B cell (primary cell): ENCODE data around the gene MET. TPM values are rescaled to one million over a fixed set of nuclear protein-coding genes. Genes with fewer than 3 reads are reported as not detected.

ENCODE experiments used
- ATAC-seq: fragments of 200-7000 bp; cut with Tn5 transposase; one replicate; pipeline ENCODE4 v1.10.0; 2021; ENCODE audit warnings: low read depth, mild to moderate bottlenecking, moderate number of reproducible peaks, moderate library complexity
- CTCF ChIA-PET: fragments of 350-600 bp; sonication (Branson Sonifier 250); formaldehyde crosslinking; loops from one replicate; lab custom pipeline; 2021; ENCODE audit warnings: antibody characterized with exemption, inconsistent platforms; lab: Charles Lee
- POLR2A ChIA-PET: fragments of 350-600 bp; sonication (Branson Sonifier 250); formaldehyde crosslinking; loops from one replicate; lab custom pipeline; 2021; ENCODE audit warnings: antibody characterized with exemption; lab: Charles Lee
- DNase-seq: peaks from one replicate; pipeline ENCODE4 v3.0.0; 2013
- H2AFZ ChIP-seq: 2 replicates; pipeline ENCODE4 v1.6.1; 2012; ENCODE audit warnings: mild to moderate bottlenecking, low read depth, low read length; ENCODE audit not compliant: insufficient read depth, poor library complexity, severe bottlenecking
- H3K27ac ChIP-seq, 2 donors: 1 replicate in 1 of 2; 2 replicates in 1 of 2; pipeline ENCODE4 v1.5.1; 2012 to 2013; ENCODE audit warnings: low read length in 2 of 2, mild to moderate bottlenecking in 2 of 2, moderate library complexity in 1 of 2
- H3K27me3 ChIP-seq, 4 experiments: fragments of 200-600 bp in 1 of 4; sonication (generic) in 1 of 4; replicated peaks in 1 of 4; 1 replicate in 2 of 4; 2 replicates in 2 of 4; pipeline versions ENCODE4 v1.6.1 to v1.7.0; 2013 to 2016; ENCODE audit warnings: low read length in 3 of 4, mild to moderate bottlenecking in 2 of 4, mixed read lengths in 1 of 4, moderate library complexity in 1 of 4; ENCODE audit not compliant: insufficient read depth in 4 of 4, control insufficient read depth in 3 of 4; ENCODE audit errors: control extremely low read depth in 1 of 4
- H3K36me3 ChIP-seq, 2 experiments: replicated peaks in 1 of 2; 1 replicate in 1 of 2; 2 replicates in 1 of 2; pipeline versions ENCODE4 v1.6.1 to v1.7.1; 2013; ENCODE audit warnings: low read length in 1 of 2; ENCODE audit not compliant: insufficient read depth in 2 of 2, control insufficient read depth in 1 of 2; ENCODE audit errors: control extremely low read depth in 1 of 2, extremely low read depth in 1 of 2
- H3K4me1 ChIP-seq, 2 donors: fragments of 200-600 bp in 1 of 2; sonication (generic) in 1 of 2; 1 replicate in 1 of 2; 2 replicates in 1 of 2; pipeline versions ENCODE4 v1.5.1 to v1.6.1; 2013 to 2017; ENCODE audit warnings: low read length in 2 of 2; ENCODE audit not compliant: control insufficient read depth in 2 of 2, insufficient read depth in 2 of 2
- H3K4me2 ChIP-seq: replicated peaks from 2 replicates; pipeline ENCODE3; 2012; ENCODE audit warnings: mild to moderate bottlenecking, low read depth, low read length; ENCODE audit not compliant: poor library complexity, severe bottlenecking
- H3K4me3 ChIP-seq, 5 experiments: fragments of 200-600 bp in 1 of 5; sonication (generic) in 1 of 5; 1 replicate in 3 of 5; 2 replicates in 2 of 5; pipeline versions ENCODE4 v1.5.1 to v1.7.0; 2011 to 2016; ENCODE audit warnings: low read length in 4 of 5, mild to moderate bottlenecking in 4 of 5, low read depth in 2 of 5, control low read depth in 1 of 5, moderate library complexity in 1 of 5; ENCODE audit not compliant: insufficient read depth in 1 of 5; ENCODE audit errors: control extremely low read depth in 1 of 5, extremely low read depth in 1 of 5
- H3K79me2 ChIP-seq: fragments of 200-600 bp; sonication (generic); one replicate; pipeline ENCODE4 v1.6.0; 2016; ENCODE audit warnings: low read length; ENCODE audit not compliant: control insufficient read depth, insufficient read depth
- H3K9ac ChIP-seq: fragments of 200-600 bp; sonication (generic); 2 replicates; pipeline ENCODE4 v1.6.1; 2017; ENCODE audit warnings: mild to moderate bottlenecking, low read length, moderate library complexity
- H3K9me3 ChIP-seq, 3 donors: one replicate each; pipeline versions ENCODE4 v1.6.1 to v1.7.1; 2013; ENCODE audit warnings: low read length in 2 of 3; ENCODE audit not compliant: control insufficient read depth in 2 of 3, insufficient read depth in 1 of 3; ENCODE audit errors: control extremely low read depth in 1 of 3
- H4K20me1 ChIP-seq: 2 replicates; pipeline ENCODE4 v1.6.0; 2012; ENCODE audit warnings: mild to moderate bottlenecking, low read length; ENCODE audit not compliant: insufficient read depth, control insufficient read depth, poor library complexity, severe bottlenecking
- H3K27ac Mint-ChIP-seq: one replicate; pipeline ENCODE4 v1.8.0; 2021; ENCODE audit warnings: mixed read lengths
- H3K27me3 Mint-ChIP-seq: one replicate; pipeline ENCODE4 v1.8.0; 2021; ENCODE audit warnings: mixed read lengths
- H3K4me1 Mint-ChIP-seq: one replicate; pipeline ENCODE4 v1.8.0; 2021; ENCODE audit warnings: mixed read lengths
- H3K4me3 Mint-ChIP-seq: one replicate; pipeline ENCODE4 v1.8.0; 2021; ENCODE audit warnings: mixed read lengths
- H3K9me3 Mint-ChIP-seq: one replicate; pipeline ENCODE4 v1.8.0; 2022; ENCODE audit warnings: mixed read lengths; ENCODE audit not compliant: insufficient read depth
- EZH2 ChIP-seq: IDR thresholded peaks from 2 replicates; pipeline ENCODE4 v1.6.1; 2012; ENCODE audit warnings: borderline replicate concordance, low read depth, mild to moderate bottlenecking, moderate library complexity, low read length; ENCODE audit not compliant: insufficient read depth, poor library complexity, severe bottlenecking
- WGBS: methylation state at CpG from one replicate; pipeline ENCODE4 v1.1.5; 2013; ENCODE audit warnings: missing lambda C conversion rate; ENCODE audit not compliant: insufficient coverage; 5-methylcytosine and 5-hydroxymethylcytosine counted together
- intact Hi-C: fragments of 100-400 bp; cut with micrococcal nuclease; formaldehyde crosslinking; loops from one replicate; pipeline ENCODE4 v1.10.0; 2022
- polyA plus RNA-seq: library from polyadenylated mRNA; depleted of rRNA; stranded (reverse); fragments of >200 nt; gene quantifications from 2 replicates; pipeline ENCODE4 v1.2.3, GENCODE V29; 2012
- total RNA-seq, 2 donors: library from RNA; stranded (reverse); fragments of 120-200 nt in 1 of 2; gene quantifications; 1 replicate in 1 of 2; 2 replicates in 1 of 2; pipeline versions ENCODE4 v1.2.3 to v1.2.4, GENCODE V29; 2013 to 2022
- TF ChIP-seq, protein P1 (sequence below): fragments of 200-600 bp; IDR thresholded peaks from one replicate; pipeline ENCODE4 v1.8.0; 2022; ENCODE audit warnings: antibody characterized with exemption, mild to moderate bottlenecking

MET gene
- total and polyA plus RNA-seq, 2 donors (not counting 1 experiment from before 2014, with no cell fraction given): 0.03 to 0.59 TPM

DNA sequence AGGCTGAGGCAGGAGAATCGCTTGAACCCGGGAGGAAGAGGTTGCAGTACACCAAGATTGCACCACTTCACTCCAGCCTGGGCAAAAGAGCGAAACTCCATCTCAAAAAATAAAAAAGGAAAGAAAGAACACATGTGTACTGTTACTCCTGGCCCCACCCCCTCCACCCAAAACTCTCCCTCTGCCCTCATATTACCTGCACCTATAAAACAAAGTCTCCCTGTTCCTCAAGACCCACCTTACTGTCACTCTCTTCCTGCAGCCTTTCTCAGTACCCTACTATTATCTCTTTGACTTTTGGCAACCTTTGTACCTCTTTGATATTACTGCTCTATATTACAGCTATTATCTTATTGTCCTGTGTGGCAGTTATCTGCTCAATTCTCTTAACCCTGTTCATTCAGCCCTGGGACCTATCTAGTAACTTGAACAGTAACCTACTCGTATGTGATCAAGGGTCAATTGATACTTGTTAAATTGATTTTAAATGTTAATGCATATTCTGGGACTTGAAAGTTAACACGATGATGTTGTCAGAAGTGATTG lies 121.9 kb downstream of the MET start:
- H3K27me3 Mint-ChIP-seq: peaks cover 11% of the 10 kb centered on the region
- Histone ChIP-seq H3K4me1 (no peaks in the 10 kb centered on the region), H3K9ac (no peak overlapping the region), H3K9me3 (peaks cover 0 to 5% (median 0%) of the 10 kb centered on the region in 3 donors), H3K36me3 (no peaks in the 10 kb centered on the region), H3K27me3 (no peaks in the 10 kb centered on the region), H3K4me3 (no peak overlapping the region), H2AFZ (no peak overlapping the region), H3K4me2 (no peak overlapping the region), H3K27ac (no peak overlapping the region), H3K79me2 (no peaks in the 10 kb centered on the region), H4K20me1 (no peaks in the 10 kb centered on the region)
- ATAC-seq (no peak), DNase-seq (no peak)
- WGBS: 92% methylated on average over 2 of the region's 5 CpGs
- ChIA-PET POLR2A (no interaction called here), CTCF (no interaction called here)
- no peaks in the 10 kb centered on the region for H3K9me3 Mint-ChIP-seq
- no peak overlapping the region for H3K4me3 Mint-ChIP-seq
- no peak for TF ChIP-seq EZH2
- TF ChIP-seq, protein P1, sequence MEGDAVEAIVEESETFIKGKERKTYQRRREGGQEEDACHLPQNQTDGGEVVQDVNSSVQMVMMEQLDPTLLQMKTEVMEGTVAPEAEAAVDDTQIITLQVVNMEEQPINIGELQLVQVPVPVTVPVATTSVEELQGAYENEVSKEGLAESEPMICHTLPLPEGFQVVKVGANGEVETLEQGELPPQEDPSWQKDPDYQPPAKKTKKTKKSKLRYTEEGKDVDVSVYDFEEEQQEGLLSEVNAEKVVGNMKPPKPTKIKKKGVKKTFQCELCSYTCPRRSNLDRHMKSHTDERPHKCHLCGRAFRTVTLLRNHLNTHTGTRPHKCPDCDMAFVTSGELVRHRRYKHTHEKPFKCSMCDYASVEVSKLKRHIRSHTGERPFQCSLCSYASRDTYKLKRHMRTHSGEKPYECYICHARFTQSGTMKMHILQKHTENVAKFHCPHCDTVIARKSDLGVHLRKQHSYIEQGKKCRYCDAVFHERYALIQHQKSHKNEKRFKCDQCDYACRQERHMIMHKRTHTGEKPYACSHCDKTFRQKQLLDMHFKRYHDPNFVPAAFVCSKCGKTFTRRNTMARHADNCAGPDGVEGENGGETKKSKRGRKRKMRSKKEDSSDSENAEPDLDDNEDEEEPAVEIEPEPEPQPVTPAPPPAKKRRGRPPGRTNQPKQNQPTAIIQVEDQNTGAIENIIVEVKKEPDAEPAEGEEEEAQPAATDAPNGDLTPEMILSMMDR: no peak
- intact Hi-C loops: no loop called here
- H3K27ac Mint-ChIP-seq: no peak overlapping the region
- H3K4me1 Mint-ChIP-seq: peaks cover 6% of the 10 kb centered on the region

DNA sequence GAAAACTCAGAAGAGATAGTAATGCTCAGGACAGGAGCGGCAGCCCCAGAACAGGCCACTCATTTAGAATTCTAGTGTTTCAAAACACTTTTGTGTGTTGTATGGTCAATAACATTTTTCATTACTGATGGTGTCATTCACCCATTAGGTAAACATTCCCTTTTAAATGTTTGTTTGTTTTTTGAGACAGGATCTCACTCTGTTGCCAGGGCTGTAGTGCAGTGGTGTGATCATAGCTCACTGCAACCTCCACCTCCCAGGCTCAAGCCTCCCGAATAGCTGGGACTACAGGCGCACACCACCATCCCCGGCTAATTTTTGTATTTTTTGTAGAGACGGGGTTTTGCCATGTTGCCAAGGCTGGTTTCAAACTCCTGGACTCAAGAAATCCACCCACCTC lies 124.5 kb downstream of the MET start:
- Histone ChIP-seq H3K4me2 (no peak overlapping the region), H3K27me3 (no peaks in the 10 kb centered on the region), H2AFZ (no peak overlapping the region), H3K4me1 (no peaks in the 10 kb centered on the region), H3K4me3 (no peak overlapping the region), H3K36me3 (no peaks in the 10 kb centered on the region), H3K79me2 (no peaks in the 10 kb centered on the region), H3K9me3 (peaks cover 0 to 5% (median 0%) of the 10 kb centered on the region in 3 donors), H3K9ac (no peak overlapping the region), H4K20me1 (no peaks in the 10 kb centered on the region), H3K27ac (no peak overlapping the region)
- H3K4me3 Mint-ChIP-seq: no peak overlapping the region
- ATAC-seq (no peak), DNase-seq (no peak)
- H3K27me3 Mint-ChIP-seq: peaks cover 24% of the 10 kb centered on the region
- CTCF ChIA-PET: interaction anchor here (2.8 kb wide), 1 partner anchor 205 kb away, joined by 9 read pairs; no protein-coding TSS in a partner anchor
- TF ChIP-seq, protein P1: no peak
- no peak for TF ChIP-seq EZH2
- WGBS: no CpG with 5 or more reads among the region's 5 CpGs
- no peak overlapping the region for H3K27ac Mint-ChIP-seq
- intact Hi-C loops: no loop called here
- H3K4me1 Mint-ChIP-seq: peaks cover 6% of the 10 kb centered on the region
- H3K9me3 Mint-ChIP-seq: no peaks in the 10 kb centered on the region
- POLR2A ChIA-PET: no interaction called here
